Panc1 (cell line): ENCODE measurements around the gene SHOC1.

Experiments used
- CTCF ChIP-seq: fragments of 450-650 bp; IDR thresholded peaks from 2 replicates; pipeline ENCODE4 v1.5.1; 2017; ENCODE audit warnings: mild to moderate bottlenecking
- POLR2AphosphoS5 ChIP-seq: IDR thresholded peaks from 2 replicates; pipeline ENCODE4 v1.6.1; 2012; ENCODE audit warnings: mild to moderate bottlenecking, low read depth, low read length, moderate library complexity
- TCF7L2 ChIP-seq: IDR thresholded peaks from 2 replicates; pipeline ENCODE4 v1.6.1; 2011; ENCODE audit warnings: mild to moderate bottlenecking, low read depth, low read length, inconsistent platforms

- TF ChIP-seq TCF7L2 (no peak), POLR2AphosphoS5 (no peak), CTCF (no peak)
Measured at GRCh38 chr9:111807197-111807596, 12.5 kb upstream of the SHOC1 start.
